ENCODE measurements around the gene SHC3.

SHC3 gene

GRCh38 chr9:89077519-89077918 is 101.1 kb downstream of the SHC3 start:
- 40% methylated on average over 5 of the region's 7 CpGs for WGBS (ENCODE audit: insufficient coverage)
- ChIA-PET POLR2A (no interaction called here), CTCF (interaction anchor here (1.2 kb wide), 1 partner anchor 12 kb away, joined by 4 read pairs; no protein-coding TSS in a partner anchor)
- H3K27me3 ChIP-seq (replicated peaks in 2 of 5; ENCODE audit: control insufficient read depth in 4 of 5, insufficient read depth in 5 of 5, low read length in 4 of 5): peaks cover 0 to 20% (median 0%) of the 10 kb centered on the region in 5 experiments
- no peak overlapping the region for H3K27ac ChIP-seq (ENCODE audit: insufficient read depth in 1 of 2, low read depth in 1 of 2, low read length in 2 of 2, poor library complexity in 1 of 2, severe bottlenecking in 2 of 2)
- peak; percentile 3 to 45 (median 44) for DNase-seq
- H3K4me3 ChIP-seq (ENCODE audit: control insufficient read depth in 1 of 7, extremely low read depth in 1 of 7, insufficient read depth in 4 of 7, low read depth in 2 of 7, low read length in 6 of 7): no peak overlapping the region
- H3K36me3 ChIP-seq (ENCODE audit: control insufficient read depth in 4 of 4, insufficient read depth in 4 of 4, low read length in 3 of 4): no peaks in the 10 kb centered on the region
- H3K9me3 ChIP-seq (ENCODE audit: control extremely low read depth in 1 of 5, control insufficient read depth in 4 of 5, insufficient read depth in 2 of 5, low read depth in 1 of 5, low read length in 4 of 5): peaks cover 0 to 3% (median 0%) of the 10 kb centered on the region in 5 experiments
- no peaks in the 10 kb centered on the region for H3K4me1 ChIP-seq (ENCODE audit: control extremely low read depth in 1 of 4, control insufficient read depth in 4 of 4, insufficient read depth in 4 of 4, low read length in 3 of 4)

GRCh38 chr9:89073397-89073796 is 105.2 kb downstream of the SHC3 start:
- Histone ChIP-seq H3K4me3 (ENCODE audit: control insufficient read depth in 1 of 7, extremely low read depth in 1 of 7, insufficient read depth in 4 of 7, low read depth in 2 of 7, low read length in 6 of 7) (no peak overlapping the region), H3K4me1 (ENCODE audit: control extremely low read depth in 1 of 4, control insufficient read depth in 4 of 4, insufficient read depth in 4 of 4, low read length in 3 of 4) (no peaks in the 10 kb centered on the region), H3K9me3 (ENCODE audit: control extremely low read depth in 1 of 5, control insufficient read depth in 4 of 5, insufficient read depth in 2 of 5, low read depth in 1 of 5, low read length in 4 of 5) (peaks cover 0 to 1% (median 0%) of the 10 kb centered on the region in 5 experiments), H3K36me3 (ENCODE audit: control insufficient read depth in 4 of 4, insufficient read depth in 4 of 4, low read length in 3 of 4) (no peaks in the 10 kb centered on the region), H3K27me3 (replicated peaks in 2 of 5; ENCODE audit: control insufficient read depth in 4 of 5, insufficient read depth in 5 of 5, low read length in 4 of 5) (peaks cover 0 to 4% (median 0%) of the 10 kb centered on the region in 5 experiments), H3K27ac (ENCODE audit: insufficient read depth in 1 of 2, low read depth in 1 of 2, low read length in 2 of 2, poor library complexity in 1 of 2, severe bottlenecking in 2 of 2) (no peak overlapping the region)
- ChIA-PET CTCF (no interaction called here), POLR2A (no interaction called here)
- 100% methylated on average over 2 of the region's 3 CpGs for WGBS (ENCODE audit: insufficient coverage)
- DNase-seq: no peak

DNA sequence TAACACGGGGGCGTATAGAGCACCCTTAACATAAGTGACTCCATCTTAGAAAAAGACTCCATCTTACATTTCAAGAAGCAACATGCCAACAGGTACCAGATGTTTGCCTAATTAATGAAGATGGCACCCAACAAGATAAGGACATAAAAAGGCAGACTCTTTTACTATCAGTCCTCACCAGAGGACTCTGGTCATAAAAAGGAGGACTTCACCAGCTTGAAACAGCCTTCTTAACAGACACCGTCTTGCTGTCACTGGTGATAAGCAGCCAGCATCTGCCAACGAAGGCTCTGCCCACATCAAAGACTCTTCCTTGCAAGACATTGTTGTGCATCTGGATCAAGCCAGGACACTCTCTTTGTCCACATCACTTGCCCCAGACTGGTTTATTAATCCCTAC is 107.0 kb downstream of the SHC3 start:
- Histone ChIP-seq H3K4me1 (ENCODE audit: control extremely low read depth in 1 of 4, control insufficient read depth in 4 of 4, insufficient read depth in 4 of 4, low read length in 3 of 4) (no peaks in the 10 kb centered on the region), H3K27me3 (replicated peaks in 2 of 5; ENCODE audit: control insufficient read depth in 4 of 5, insufficient read depth in 5 of 5, low read length in 4 of 5) (peaks cover 0 to 3% (median 0%) of the 10 kb centered on the region in 5 experiments), H3K9me3 (ENCODE audit: control extremely low read depth in 1 of 5, control insufficient read depth in 4 of 5, insufficient read depth in 2 of 5, low read depth in 1 of 5, low read length in 4 of 5) (peaks cover 0 to 1% (median 0%) of the 10 kb centered on the region in 5 experiments), H3K27ac (ENCODE audit: insufficient read depth in 1 of 2, low read depth in 1 of 2, low read length in 2 of 2, poor library complexity in 1 of 2, severe bottlenecking in 2 of 2) (no peak overlapping the region), H3K36me3 (ENCODE audit: control insufficient read depth in 4 of 4, insufficient read depth in 4 of 4, low read length in 3 of 4) (no peaks in the 10 kb centered on the region), H3K4me3 (ENCODE audit: control insufficient read depth in 1 of 7, extremely low read depth in 1 of 7, insufficient read depth in 4 of 7, low read depth in 2 of 7, low read length in 6 of 7) (no peak overlapping the region)
- CTCF ChIA-PET: no interaction called here
- POLR2A ChIA-PET: no interaction called here
- 74% methylated on average over 3 of the region's 4 CpGs for WGBS (ENCODE audit: insufficient coverage)
- peak in 1 of 3 donors; percentile 8 for DNase-seq

GRCh38 chr9:89066835-89067234 is 111.8 kb downstream of the SHC3 start:
- H3K27me3 ChIP-seq (replicated peaks in 2 of 5; ENCODE audit: control insufficient read depth in 4 of 5, insufficient read depth in 5 of 5, low read length in 4 of 5): peaks cover 0 to 8% (median 2%) of the 10 kb centered on the region in 5 experiments
- POLR2A ChIA-PET: no interaction called here
- DNase-seq: no peak
- no peaks in the 10 kb centered on the region for H3K9me3 ChIP-seq (ENCODE audit: control extremely low read depth in 1 of 5, control insufficient read depth in 4 of 5, insufficient read depth in 2 of 5, low read depth in 1 of 5, low read length in 4 of 5)
- H3K4me1 ChIP-seq (ENCODE audit: control extremely low read depth in 1 of 4, control insufficient read depth in 4 of 4, insufficient read depth in 4 of 4, low read length in 3 of 4): no peaks in the 10 kb centered on the region
- WGBS (ENCODE audit: insufficient coverage): 94% methylated on average over 4 of the region's 4 CpGs
- no peak overlapping the region for H3K27ac ChIP-seq (ENCODE audit: insufficient read depth in 1 of 2, low read depth in 1 of 2, low read length in 2 of 2, poor library complexity in 1 of 2, severe bottlenecking in 2 of 2)
- no peaks in the 10 kb centered on the region for H3K36me3 ChIP-seq (ENCODE audit: control insufficient read depth in 4 of 4, insufficient read depth in 4 of 4, low read length in 3 of 4)
- CTCF ChIA-PET: no interaction called here
- H3K4me3 ChIP-seq (ENCODE audit: control insufficient read depth in 1 of 7, extremely low read depth in 1 of 7, insufficient read depth in 4 of 7, low read depth in 2 of 7, low read length in 6 of 7): no peak overlapping the region

- POLR2A ChIA-PET: no interaction called here
- peaks cover 0 to 8% (median 2%) of the 10 kb centered on the region in 5 experiments for H3K27me3 ChIP-seq (replicated peaks in 2 of 5; ENCODE audit: control insufficient read depth in 4 of 5, insufficient read depth in 5 of 5, low read length in 4 of 5)
- no peak for DNase-seq
- H3K27ac ChIP-seq (ENCODE audit: insufficient read depth in 1 of 2, low read depth in 1 of 2, low read length in 2 of 2, poor library complexity in 1 of 2, severe bottlenecking in 2 of 2): no peak overlapping the region
- no peak overlapping the region for H3K4me3 ChIP-seq (ENCODE audit: control insufficient read depth in 1 of 7, extremely low read depth in 1 of 7, insufficient read depth in 4 of 7, low read depth in 2 of 7, low read length in 6 of 7)
- WGBS (ENCODE audit: insufficient coverage): 89% methylated on average over 6 of the region's 6 CpGs
- H3K9me3 ChIP-seq (ENCODE audit: control extremely low read depth in 1 of 5, control insufficient read depth in 4 of 5, insufficient read depth in 2 of 5, low read depth in 1 of 5, low read length in 4 of 5): no peaks in the 10 kb centered on the region
- CTCF ChIA-PET: interaction anchor here (0.6 to 0.9 kb wide), 2 partner anchors 11 to 29 kb away, joined by 3 to 4 read pairs; no protein-coding TSS in a partner anchor
- no peaks in the 10 kb centered on the region for H3K36me3 ChIP-seq (ENCODE audit: control insufficient read depth in 4 of 4, insufficient read depth in 4 of 4, low read length in 3 of 4)
- H3K4me1 ChIP-seq (ENCODE audit: control extremely low read depth in 1 of 4, control insufficient read depth in 4 of 4, insufficient read depth in 4 of 4, low read length in 3 of 4): no peaks in the 10 kb centered on the region
These were observed 112.7 kb downstream of the SHC3 start for GRCh38 chr9:89065921-89066320.

DNA sequence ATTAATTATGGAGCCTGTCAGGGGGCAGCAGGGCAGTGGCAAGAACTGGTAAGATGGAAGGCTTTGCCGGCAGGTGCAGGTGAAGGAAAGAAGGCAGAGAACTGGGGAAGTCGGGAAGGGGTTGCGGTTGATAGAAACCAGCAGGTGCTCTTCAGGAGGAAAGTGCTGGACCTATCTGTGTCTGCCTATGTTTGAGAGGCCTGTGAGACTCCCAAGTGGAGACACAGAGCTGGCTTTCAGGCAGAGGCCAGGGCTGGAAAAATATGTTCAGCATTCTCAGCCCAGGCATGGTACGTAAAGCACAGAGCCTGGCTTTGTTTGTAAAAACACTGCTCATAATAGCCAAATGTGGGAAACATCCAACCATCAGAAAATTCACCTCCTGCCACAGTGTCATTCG is 117.8 kb downstream of the SHC3 start:
- H3K36me3 ChIP-seq (ENCODE audit: control insufficient read depth in 4 of 4, insufficient read depth in 4 of 4, low read length in 3 of 4): no peaks in the 10 kb centered on the region
- WGBS (ENCODE audit: insufficient coverage): 96% methylated on average over 4 of the region's 5 CpGs
- CTCF ChIA-PET: no interaction called here
- no peak for DNase-seq
- peaks cover 0 to 12% (median 0%) of the 10 kb centered on the region in 5 experiments for H3K9me3 ChIP-seq (ENCODE audit: control extremely low read depth in 1 of 5, control insufficient read depth in 4 of 5, insufficient read depth in 2 of 5, low read depth in 1 of 5, low read length in 4 of 5)
- H3K27me3 ChIP-seq (replicated peaks in 2 of 5; ENCODE audit: control insufficient read depth in 4 of 5, insufficient read depth in 5 of 5, low read length in 4 of 5): peaks cover 0 to 6% (median 3%) of the 10 kb centered on the region in 5 experiments
- POLR2A ChIA-PET: no interaction called here
- H3K27ac ChIP-seq (ENCODE audit: insufficient read depth in 1 of 2, low read depth in 1 of 2, low read length in 2 of 2, poor library complexity in 1 of 2, severe bottlenecking in 2 of 2): no peak overlapping the region
- no peaks in the 10 kb centered on the region for H3K4me1 ChIP-seq (ENCODE audit: control extremely low read depth in 1 of 4, control insufficient read depth in 4 of 4, insufficient read depth in 4 of 4, low read length in 3 of 4)
- H3K4me3 ChIP-seq (ENCODE audit: control insufficient read depth in 1 of 7, extremely low read depth in 1 of 7, insufficient read depth in 4 of 7, low read depth in 2 of 7, low read length in 6 of 7): no peak overlapping the region

DNA sequence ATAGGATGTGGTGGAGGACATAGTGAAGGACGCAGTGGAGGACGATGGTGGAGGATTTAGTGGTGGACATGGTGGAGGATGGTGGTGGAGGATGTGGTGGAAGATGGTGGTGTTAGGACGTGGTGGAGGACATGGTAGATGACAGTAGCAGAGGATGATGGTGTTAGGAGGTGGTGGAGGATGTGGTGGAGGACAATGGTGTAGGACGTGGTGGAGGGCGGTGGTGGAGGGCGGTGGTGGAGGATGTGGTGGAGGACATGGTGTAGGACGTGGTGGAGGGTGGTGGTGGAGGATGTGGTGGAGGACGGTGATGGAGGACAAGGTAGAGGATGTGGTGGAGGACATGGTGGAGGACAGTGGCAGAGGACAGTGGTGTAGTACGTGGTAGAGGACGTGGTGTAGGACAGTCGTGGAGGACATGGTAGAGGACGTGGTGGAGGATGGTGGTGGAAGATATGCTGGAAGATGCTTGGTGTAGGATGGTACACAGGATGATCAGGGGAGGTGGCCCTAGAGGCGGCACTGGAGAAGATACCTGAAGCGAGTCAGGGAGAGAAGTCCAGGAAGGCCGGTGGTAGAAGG is 118.6 kb downstream of the SHC3 start:
- Histone ChIP-seq H3K27me3 (replicated peaks in 2 of 5; ENCODE audit: control insufficient read depth in 4 of 5, insufficient read depth in 5 of 5, low read length in 4 of 5) (peaks cover 0 to 6% (median 3%) of the 10 kb centered on the region in 5 experiments), H3K4me3 (ENCODE audit: control insufficient read depth in 1 of 7, extremely low read depth in 1 of 7, insufficient read depth in 4 of 7, low read depth in 2 of 7, low read length in 6 of 7) (no peak overlapping the region), H3K9me3 (ENCODE audit: control extremely low read depth in 1 of 5, control insufficient read depth in 4 of 5, insufficient read depth in 2 of 5, low read depth in 1 of 5, low read length in 4 of 5) (peaks cover 0 to 12% (median 0%) of the 10 kb centered on the region in 5 experiments), H3K27ac (ENCODE audit: insufficient read depth in 1 of 2, low read depth in 1 of 2, low read length in 2 of 2, poor library complexity in 1 of 2, severe bottlenecking in 2 of 2) (no peak overlapping the region), H3K36me3 (ENCODE audit: control insufficient read depth in 4 of 4, insufficient read depth in 4 of 4, low read length in 3 of 4) (no peaks in the 10 kb centered on the region), H3K4me1 (ENCODE audit: control extremely low read depth in 1 of 4, control insufficient read depth in 4 of 4, insufficient read depth in 4 of 4, low read length in 3 of 4) (no peaks in the 10 kb centered on the region)
- no peak for DNase-seq
- WGBS (ENCODE audit: insufficient coverage): 95% methylated on average over 14 of the region's 15 CpGs
- ChIA-PET CTCF (no interaction called here), POLR2A (no interaction called here)

Data from common myeloid progenitor, CD34-positive (primary cell).